Stimulated activated CD8-positive, alpha-beta memory T cell treated with anti-CD3 and anti-CD28 coated beads, Interleukin-12 subunit alpha, Interleukin-12 subunit beta, amount 100 ng/mL, for 4 hours (primary cell): ENCODE measurements around the gene INF2.
A peak's percentile ranks its signal among the peaks of the same experiment; 100 is the strongest.
"Not testable (repeated sequence)": the region's sequence is repeated elsewhere in the genome, so short reads cannot be mapped to it uniquely, and the experiment has no call there.

Experiments used
- DNase-seq: peaks from one replicate; pipeline ENCODE4 v3.0.0-alpha.2; 2020; ENCODE audit warnings: low read depth

The INF2 gene

GRCh38 chr14:104689109-104689880 lies at the start of gene INF2:
TSS of gene INF2 (plus strand) at chr14:104689618. CDS start at chr14:104701366, 11,748 bp downstream.
- peak; percentile 37 for DNase-seq

- no peak for DNase-seq
Measured at GRCh38 chr14:104639885-104640548, 49.4 kb upstream of the INF2 start.

- no peak for DNase-seq
Measured at GRCh38 chr14:104640681-104641080, 48.7 kb upstream of the INF2 start.

- DNase-seq = no peak
Measured at GRCh38 chr14:104641753-104642539, 47.5 kb upstream of the INF2 start.

- DNase-seq = no peak
Measured at GRCh38 chr14:104642540-104642868, 46.9 kb upstream of the INF2 start.

- DNase-seq = no peak
Measured at GRCh38 chr14:104643306-104643705, 46.1 kb upstream of the INF2 start.

- DNase-seq = no peak
Measured at GRCh38 chr14:104644091-104644635, 45.3 kb upstream of the INF2 start.

GRCh38 chr14:104644656-104645378 lies 44.6 kb upstream of the INF2 start:
- no peak for DNase-seq

GRCh38 chr14:104647467-104648043 lies 41.9 kb upstream of the INF2 start:
- no peak for DNase-seq

GRCh38 chr14:104650057-104650980 lies 39.1 kb upstream of the INF2 start:
- DNase-seq = peak; percentile 48

- DNase-seq = no peak
Measured at GRCh38 chr14:104650981-104651875, 38.2 kb upstream of the INF2 start.

GRCh38 chr14:104651876-104652260 lies 37.5 kb upstream of the INF2 start:
- no peak for DNase-seq

GRCh38 chr14:104652386-104652785 lies 37.0 kb upstream of the INF2 start:
- no peak for DNase-seq

GRCh38 chr14:104653130-104653920 lies 36.1 kb upstream of the INF2 start:
- DNase-seq = not testable (repeated sequence)

GRCh38 chr14:104654119-104654518 lies 35.3 kb upstream of the INF2 start:
- DNase-seq = no peak

- DNase-seq = no peak
Measured at GRCh38 chr14:104655128-104655848, 34.1 kb upstream of the INF2 start.

GRCh38 chr14:104656014-104656714 lies 33.3 kb upstream of the INF2 start:
- DNase-seq = no peak
